ENCODE results near the gene CD200R1. TPM values are rescaled to one million over a fixed set of nuclear protein-coding genes. Genes with fewer than 3 reads are reported as not detected.

The CD200R1 gene
- total and polyA plus RNA-seq, 2 of the 8 experiments (the other 6 are each of a cell fraction or from before 2014, with no cell fraction given): 0.02 TPM; not detected in 1

- no peak for FAIRE-seq
- Histone ChIP-seq H3K4ac (replicated peaks; ENCODE audit: insufficient read length, low read depth, low read length) (no peak overlapping the region), H3K18ac (ENCODE audit: extremely low read depth, low read length) (no peak overlapping the region), H3K56ac (replicated peaks; ENCODE audit: insufficient read length, low read depth, low read length) (no peak overlapping the region), H4K20me1 (replicated peaks in 1 of 2; ENCODE audit: control insufficient read depth in 1 of 2, insufficient read depth in 2 of 2, low read length in 2 of 2) (no peaks in the 10 kb centered on the region), H3K4me3 (ENCODE audit: extremely low read depth in 1 of 4, insufficient read depth in 2 of 4, low read depth in 3 of 4, low read length in 4 of 4) (no peak overlapping the region), H3K4me1 (replicated peaks in 1 of 4; ENCODE audit: control insufficient read depth in 3 of 4, insufficient read depth in 4 of 4, low read length in 3 of 4) (peaks cover 0 to 12% (median 3%) of the 10 kb centered on the region in 4 experiments; a peak in 3 of 7 replicates), H4K8ac (ENCODE audit: extremely low read depth, insufficient read depth, low read length) (no peak overlapping the region), H2BK5ac (ENCODE audit: low read depth, low read length) (no peak overlapping the region), H2BK120ac (replicated peaks; ENCODE audit: low read depth, low read length) (no peak overlapping the region), H3K79me1 (ENCODE audit: low read depth, low read length) (no peaks in the 10 kb centered on the region), H3K23ac (ENCODE audit: insufficient read length) (no peak overlapping the region), H3K9ac (replicated peaks in 1 of 4; ENCODE audit: extremely low read depth in 1 of 4, low read depth in 3 of 4, low read length in 3 of 4) (no peak overlapping the region), H3K36me3 (ENCODE audit: control insufficient read depth in 2 of 4, insufficient read depth in 4 of 4, low read length in 3 of 4) (no peaks in the 10 kb centered on the region), H3K27ac (ENCODE audit: low read depth, low read length) (no peak overlapping the region), H2BK15ac (ENCODE audit: low read length) (no peak overlapping the region), H3K79me2 (ENCODE audit: control insufficient read depth in 1 of 2, insufficient read depth in 2 of 2, low read length in 2 of 2) (no peaks in the 10 kb centered on the region), H3K9me3 (ENCODE audit: insufficient read depth in 2 of 2, low read depth in 1 of 2, low read length in 1 of 2) (no peaks in the 10 kb centered on the region), H3K14ac (ENCODE audit: insufficient read length) (no peak overlapping the region), H2AFZ (ENCODE audit: low read length) (no peak overlapping the region), H2BK20ac (ENCODE audit: low read length) (no peak overlapping the region), H2AK5ac (ENCODE audit: low read depth, low read length) (no peak overlapping the region), H3K27me3 (replicated peaks in 1 of 4; ENCODE audit: control insufficient read depth in 3 of 4, extremely low read depth in 1 of 4, insufficient read depth in 3 of 4, low read length in 3 of 4) (no peaks in the 10 kb centered on the region), H2BK12ac (ENCODE audit: low read depth, low read length) (no peak overlapping the region), H4K91ac (replicated peaks; ENCODE audit: insufficient read length, low read length) (no peak overlapping the region), H3K23me2 (ENCODE audit: low read depth, low read length) (no peaks in the 10 kb centered on the region), H4K5ac (ENCODE audit: insufficient read length, low read depth, low read length) (no peak overlapping the region), H3K4me2 (ENCODE audit: insufficient read depth in 1 of 2, low read depth in 2 of 2, low read length in 2 of 2) (no peak overlapping the region)
- POLR2A ChIA-PET (ENCODE audit: partially characterized antibody): no interaction called here
- WGBS, 2 experiments (ENCODE audit: extremely low coverage in 1 of 2, insufficient coverage in 1 of 2, insufficient read length in 1 of 2, insufficient replicate concordance in 2 of 2, low coverage in 1 of 2, low lambda C conversion rate in 2 of 2, missing lambda C conversion rate in 1 of 2): 88% methylated on average over 4 of the region's 4 CpGs; no CpG with 5 or more reads in 1 of the 2 experiments
- DNase-seq (ENCODE audit: low read depth in 1 of 2, low spot score in 2 of 2): no peak
- CTCF ChIA-PET (ENCODE audit: partially characterized antibody): interaction anchor here (0.7 kb wide), 1 partner anchor 202 kb away, joined by 3 read pairs; no protein-coding TSS in a partner anchor
- TF ChIP-seq RXRA (IDR thresholded peaks at IDR 0.05; ENCODE audit: insufficient read depth, low read depth, low read length) (no peak), YY1 (IDR thresholded peaks at IDR 0.05; ENCODE audit: low read depth, low read length) (no peak), CTCF (IDR thresholded peaks at IDR 0.05; ENCODE audit: control extremely low read depth in 1 of 3, insufficient read depth in 1 of 3, low read depth in 1 of 3, low read length in 3 of 3) (no peak), CEBPB (IDR thresholded peaks at IDR 0.05; ENCODE audit: low read depth, low read length) (no peak), HDAC2 (IDR thresholded peaks at IDR 0.05; ENCODE audit: borderline replicate concordance in 1 of 2, low read depth in 2 of 2, low read length in 2 of 2) (no peak), NRF1 (IDR thresholded peaks at IDR 0.05; ENCODE audit: low read depth, low read length) (no peak), CBX8 (IDR thresholded peaks at IDR 0.05; ENCODE audit: borderline replicate concordance, low read depth, low read length) (no peak), SP1 (IDR thresholded peaks at IDR 0.05; ENCODE audit: low read depth, low read length) (no peak), TAF1 (IDR thresholded peaks at IDR 0.05; ENCODE audit: low read depth, low read length) (no peak), TAF7 (optimal IDR thresholded peaks at IDR 0.05; ENCODE audit: borderline replicate concordance, low read depth, low read length) (no peak), JUND (IDR thresholded peaks at IDR 0.05; ENCODE audit: low read length) (no peak)
Observed at GRCh38 chr3:112884678-112885290, 90.1 kb downstream of the CD200R1 start.
